AG04450 (cell line): Measurements from ENCODE around the gene FANCC. TPM values are rescaled to one million over a fixed set of nuclear protein-coding genes. Genes with fewer than 3 reads are reported as not detected.

Experiments
- CTCF ChIA-PET: fragments of 300-600, 350-600 bp; formaldehyde crosslinking; extraction: SDS; loops from one replicate; lab custom pipeline; 2022; ENCODE audit warnings: antibody characterized with exemption, inconsistent platforms; lab: Charles Lee
- POLR2A ChIA-PET: fragments of 350-600 bp; formaldehyde crosslinking; extraction: SDS; loops from one replicate; lab custom pipeline; 2021; ENCODE audit warnings: antibody characterized with exemption, inconsistent platforms; lab: Yijun Ruan, JAX
- DNase-seq: peaks from one replicate; pipeline ENCODE4 v3.0.0-alpha.2; 2011; ENCODE audit warnings: low read depth, low spot score
- H3K27ac ChIP-seq: one replicate; pipeline ENCODE4 v1.5.1; 2012; ENCODE audit warnings: low read depth, low read length, control low read depth
- H3K27me3 ChIP-seq: one replicate; pipeline ENCODE4 v1.6.0; 2012; ENCODE audit warnings: low read length; ENCODE audit not compliant: control insufficient read depth, insufficient read depth
- H3K4me3 ChIP-seq: 2 replicates; pipeline ENCODE4 v1.5.1; 2011; ENCODE audit warnings: mild to moderate bottlenecking, low read depth, low read length, control low read depth
- H3K9me3 ChIP-seq: 2 replicates; pipeline ENCODE4 v1.5.1; 2012; ENCODE audit warnings: low read length; ENCODE audit not compliant: control insufficient read depth, insufficient read depth
- polyA plus RNA-seq: library from polyadenylated mRNA; depleted of rRNA; stranded (reverse); fragments of >200 nt; gene quantifications from 2 replicates; pipeline ENCODE4 v1.2.3, GENCODE V29; 2011
- TF ChIP-seq, protein P1 (sequence below): IDR thresholded peaks from 2 replicates; pipeline ENCODE4 v1.5.1; 2011; ENCODE audit warnings: low read depth, low read length, control low read depth, inconsistent platforms

FANCC gene
- polyA plus RNA-seq, 1 experiment, result 10.8 TPM

DNA sequence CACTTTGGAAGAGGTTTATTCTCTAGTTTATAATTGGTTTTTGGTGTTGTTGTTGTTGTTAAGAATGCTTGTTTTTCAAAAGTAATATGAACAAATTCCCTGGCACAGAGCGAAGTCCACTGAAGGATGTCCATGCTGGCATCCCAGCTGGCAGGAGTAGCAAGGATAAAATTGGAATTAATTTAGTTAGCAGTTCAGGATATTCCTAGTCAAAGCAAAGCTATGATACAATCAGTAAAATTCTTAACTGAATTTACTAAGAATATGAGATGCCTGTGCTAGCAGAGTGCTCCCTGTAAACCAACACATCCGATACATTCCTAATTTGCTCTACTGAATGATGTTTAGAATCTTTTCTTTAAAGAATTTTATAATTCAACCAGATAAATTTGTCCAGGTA, 161.4 kb downstream of the FANCC start:
- DNase-seq, result no peak
- Histone ChIP-seq H3K27me3 (no peaks in the 10 kb centered on the region), H3K27ac (no peak overlapping the region), H3K9me3 (no peaks in the 10 kb centered on the region), H3K4me3 (no peak overlapping the region)
- ChIA-PET CTCF (interaction anchor here (0.6 to 4.4 kb wide), 3 partner anchors 12 to 42 kb away, joined by 4 to 38 read pairs (median 7); no protein-coding TSS in a partner anchor), POLR2A (no interaction called here)
- TF ChIP-seq, protein P1, sequence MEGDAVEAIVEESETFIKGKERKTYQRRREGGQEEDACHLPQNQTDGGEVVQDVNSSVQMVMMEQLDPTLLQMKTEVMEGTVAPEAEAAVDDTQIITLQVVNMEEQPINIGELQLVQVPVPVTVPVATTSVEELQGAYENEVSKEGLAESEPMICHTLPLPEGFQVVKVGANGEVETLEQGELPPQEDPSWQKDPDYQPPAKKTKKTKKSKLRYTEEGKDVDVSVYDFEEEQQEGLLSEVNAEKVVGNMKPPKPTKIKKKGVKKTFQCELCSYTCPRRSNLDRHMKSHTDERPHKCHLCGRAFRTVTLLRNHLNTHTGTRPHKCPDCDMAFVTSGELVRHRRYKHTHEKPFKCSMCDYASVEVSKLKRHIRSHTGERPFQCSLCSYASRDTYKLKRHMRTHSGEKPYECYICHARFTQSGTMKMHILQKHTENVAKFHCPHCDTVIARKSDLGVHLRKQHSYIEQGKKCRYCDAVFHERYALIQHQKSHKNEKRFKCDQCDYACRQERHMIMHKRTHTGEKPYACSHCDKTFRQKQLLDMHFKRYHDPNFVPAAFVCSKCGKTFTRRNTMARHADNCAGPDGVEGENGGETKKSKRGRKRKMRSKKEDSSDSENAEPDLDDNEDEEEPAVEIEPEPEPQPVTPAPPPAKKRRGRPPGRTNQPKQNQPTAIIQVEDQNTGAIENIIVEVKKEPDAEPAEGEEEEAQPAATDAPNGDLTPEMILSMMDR, result no peak

DNA sequence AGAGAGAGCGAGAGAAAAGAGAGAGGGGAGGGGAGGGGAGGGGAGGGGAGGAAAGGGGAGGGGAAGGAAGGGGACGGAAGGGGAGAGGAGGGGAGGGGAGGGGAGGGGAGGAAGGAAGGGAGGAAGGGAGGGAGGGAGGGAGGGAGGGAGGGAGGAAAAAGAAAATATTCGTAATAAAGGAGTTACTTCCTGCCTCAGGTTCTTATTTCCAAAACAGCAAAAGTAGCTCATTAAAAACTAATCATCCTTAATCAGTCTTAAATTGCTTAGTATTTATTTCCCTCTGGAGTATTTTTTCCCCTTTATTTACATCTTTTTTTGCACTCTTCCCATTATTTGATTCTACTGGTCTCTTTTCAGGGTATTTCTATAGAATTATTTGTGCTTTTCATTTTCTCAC, 162.3 kb downstream of the FANCC start:
- no peak overlapping the region for H3K27ac ChIP-seq
- DNase-seq, result no peak
- no peaks in the 10 kb centered on the region for H3K9me3 ChIP-seq
- H3K27me3 ChIP-seq, result no peaks in the 10 kb centered on the region
- POLR2A ChIA-PET, result interaction anchor here (0.6 to 1.0 kb wide), 2 partner anchors 11 to 864 kb away, joined by 3 to 4 read pairs; no protein-coding TSS in a partner anchor
- CTCF ChIA-PET, result interaction anchor here (1.0 to 4.4 kb wide), 3 partner anchors 12 to 474 kb away, joined by 3 to 38 read pairs (median 3); no protein-coding TSS in a partner anchor
- TF ChIP-seq, protein P1, result no peak
- no peak overlapping the region for H3K4me3 ChIP-seq

DNA sequence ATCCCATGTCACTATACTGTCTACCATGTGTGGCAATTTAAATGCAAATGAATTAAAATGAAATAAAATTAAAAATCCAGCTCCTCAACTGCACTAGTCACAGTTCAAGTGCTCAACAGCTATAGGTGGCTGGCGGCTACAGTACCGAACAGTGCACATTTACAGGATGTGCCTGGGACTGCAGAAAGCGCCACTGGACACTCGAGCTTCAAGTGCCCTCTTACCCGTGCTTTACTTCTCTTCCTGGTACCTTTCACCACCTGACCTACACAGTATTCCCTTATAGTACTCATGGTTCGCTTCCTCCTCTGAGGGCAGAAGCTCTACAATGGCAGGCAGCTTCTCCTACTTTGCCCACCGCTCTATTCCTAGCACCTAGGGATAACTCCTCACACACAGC, 166.6 kb downstream of the FANCC start:
- Histone ChIP-seq H3K9me3 (no peaks in the 10 kb centered on the region), H3K27ac (no peak overlapping the region), H3K4me3 (no peak overlapping the region), H3K27me3 (no peaks in the 10 kb centered on the region)
- CTCF ChIA-PET, result interaction anchor here (1.5 to 4.3 kb wide), 3 partner anchors 17 to 23 kb away, joined by 5 to 24 read pairs (median 12); no protein-coding TSS in a partner anchor
- POLR2A ChIA-PET, result no interaction called here
- DNase-seq, result no peak
- TF ChIP-seq, protein P1, result no peak

DNA sequence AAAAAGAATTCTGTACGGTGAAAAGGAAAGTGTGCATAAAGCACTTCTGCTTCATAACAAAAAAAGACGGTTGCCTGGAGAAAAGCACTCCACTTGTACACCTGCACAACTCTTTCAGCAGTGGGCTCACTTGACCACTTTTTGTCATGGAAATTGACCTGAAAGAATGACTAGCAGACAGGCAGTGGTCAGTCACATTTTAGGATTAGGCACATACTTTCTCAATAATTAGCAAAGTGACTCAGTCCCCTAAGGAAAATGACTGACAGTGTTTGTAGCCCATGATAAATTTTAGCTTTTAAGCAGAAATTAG, 169.3 kb downstream of the FANCC start:
- DNase-seq, result no peak
- H3K27me3 ChIP-seq, result no peaks in the 10 kb centered on the region
- TF ChIP-seq, protein P1, result no peak
- H3K27ac ChIP-seq, result no peak overlapping the region
- ChIA-PET POLR2A (no interaction called here), CTCF (interaction anchor here (0.9 to 4.3 kb wide), 4 partner anchors 17 to 21 kb away, joined by 3 to 24 read pairs (median 6); no protein-coding TSS in a partner anchor)
- H3K9me3 ChIP-seq, result no peaks in the 10 kb centered on the region
- H3K4me3 ChIP-seq, result no peak overlapping the region

DNA sequence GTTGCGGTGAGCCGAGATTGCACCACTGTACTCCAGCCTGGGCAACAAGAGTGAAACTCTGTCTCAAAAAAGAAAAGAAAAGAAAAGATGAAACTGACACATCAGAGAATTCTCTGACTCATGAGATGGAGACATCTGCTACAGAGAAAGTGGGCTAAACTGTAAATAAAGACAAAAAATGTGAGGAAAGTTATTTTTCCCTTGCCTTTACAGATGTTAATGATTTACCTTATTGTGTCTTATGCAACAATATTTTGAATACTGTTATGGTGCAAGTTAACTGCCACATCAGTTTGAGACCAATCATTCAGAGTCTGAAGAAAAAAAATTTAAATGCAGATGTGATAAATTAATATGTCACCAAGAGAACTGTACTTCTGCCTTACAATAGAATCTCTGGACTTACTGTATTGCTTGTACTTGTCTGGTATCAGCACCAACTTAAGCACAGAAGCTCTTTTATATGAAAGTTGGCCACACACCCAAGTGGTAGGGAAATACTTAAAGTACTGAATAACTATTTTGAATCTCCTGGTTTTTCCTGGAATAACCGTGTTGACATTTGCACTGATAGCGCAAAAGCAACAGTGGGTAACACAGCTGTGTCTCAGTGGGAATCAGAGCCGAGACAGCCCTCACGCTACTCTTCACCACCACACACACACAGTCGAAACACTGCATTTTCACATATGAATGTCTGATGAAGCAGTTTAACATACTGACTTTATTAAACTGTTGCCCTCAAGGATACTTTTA, 169.9 kb downstream of the FANCC start:
- Histone ChIP-seq H3K4me3 (no peak overlapping the region), H3K27me3 (no peaks in the 10 kb centered on the region), H3K9me3 (no peaks in the 10 kb centered on the region), H3K27ac (no peak overlapping the region)
- DNase-seq, result no peak
- CTCF ChIA-PET, result interaction anchor here (1.2 to 4.3 kb wide), 2 partner anchors 16 to 20 kb away, joined by 3 to 24 read pairs; no protein-coding TSS in a partner anchor
- POLR2A ChIA-PET, result no interaction called here
- TF ChIP-seq, protein P1, result no peak
